Tongue (tissue), 2 donors: ENCODE results near the gene SPTBN4. TPM values are rescaled to one million over a fixed set of nuclear protein-coding genes. Genes with fewer than 3 reads are reported as not detected.
"Not testable (repeated sequence)": the region's sequence is repeated elsewhere in the genome, so short reads cannot be mapped to it uniquely, and the experiment has no call there.

Experiments
- DNase-seq: peaks from one replicate; pipeline ENCODE4 v3.0.0-alpha.2; 2015
- total RNA-seq: library from RNA; depleted of rRNA; stranded (reverse); fragments of >200 nt; gene quantifications from one replicate; pipeline ENCODE4 v1.2.3, GENCODE V29; 2014

The SPTBN4 gene
- total RNA-seq, 1 donor from 2014 or later, result 0.92 TPM

- DNase-seq, result peak; percentile 58
These were observed 63.5 kb downstream of the SPTBN4 start for GRCh38 chr19:40530091-40530901.

DNA sequence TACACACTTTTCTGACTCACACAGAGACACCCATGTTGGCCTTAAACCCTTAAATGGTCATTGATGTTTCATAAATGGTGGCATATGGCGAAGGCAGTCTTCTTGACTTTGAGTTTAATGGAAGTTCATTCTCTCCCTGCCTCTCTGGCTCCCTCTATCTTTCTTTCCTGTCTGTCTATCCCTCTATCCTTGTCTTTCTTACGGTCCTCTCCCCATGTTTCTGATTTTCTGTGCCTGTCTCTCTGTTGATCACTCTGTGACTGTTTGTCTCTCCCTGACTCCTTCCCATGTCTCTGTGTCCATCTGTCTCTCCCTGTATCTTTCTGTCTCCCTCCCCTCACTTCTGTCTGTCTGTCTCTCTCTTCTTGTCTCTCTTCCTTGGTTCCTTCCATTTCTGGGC, 66.7 kb downstream of the SPTBN4 start:
- DNase-seq, result no peak

- DNase-seq, result no peak
These were observed 67.3 kb downstream of the SPTBN4 start for GRCh38 chr19:40534148-40534547.

DNA sequence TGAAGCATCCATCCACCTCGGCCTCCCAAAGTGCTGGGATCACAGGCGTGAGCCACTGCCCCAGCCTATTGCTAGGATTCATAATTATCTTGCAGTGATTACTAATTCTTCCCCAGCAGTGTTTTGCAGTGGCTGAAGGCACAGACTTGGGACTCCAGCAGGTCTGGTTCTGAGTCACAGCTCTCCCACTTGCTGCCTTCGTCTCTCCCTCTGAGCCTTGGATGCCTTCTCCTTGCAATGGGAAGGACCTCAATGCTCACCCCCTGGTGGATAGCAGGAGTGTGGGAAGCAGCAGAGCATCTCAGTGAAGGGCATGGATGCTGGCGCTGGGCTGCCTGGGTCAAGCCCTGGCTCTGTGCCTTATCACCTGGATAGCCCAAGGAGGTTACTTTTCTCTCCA, 72.3 kb downstream of the SPTBN4 start:
- no peak for DNase-seq

GRCh38 chr19:40542202-40542859, 75.5 kb downstream of the SPTBN4 start:
- DNase-seq, result peak; percentile 52

DNA sequence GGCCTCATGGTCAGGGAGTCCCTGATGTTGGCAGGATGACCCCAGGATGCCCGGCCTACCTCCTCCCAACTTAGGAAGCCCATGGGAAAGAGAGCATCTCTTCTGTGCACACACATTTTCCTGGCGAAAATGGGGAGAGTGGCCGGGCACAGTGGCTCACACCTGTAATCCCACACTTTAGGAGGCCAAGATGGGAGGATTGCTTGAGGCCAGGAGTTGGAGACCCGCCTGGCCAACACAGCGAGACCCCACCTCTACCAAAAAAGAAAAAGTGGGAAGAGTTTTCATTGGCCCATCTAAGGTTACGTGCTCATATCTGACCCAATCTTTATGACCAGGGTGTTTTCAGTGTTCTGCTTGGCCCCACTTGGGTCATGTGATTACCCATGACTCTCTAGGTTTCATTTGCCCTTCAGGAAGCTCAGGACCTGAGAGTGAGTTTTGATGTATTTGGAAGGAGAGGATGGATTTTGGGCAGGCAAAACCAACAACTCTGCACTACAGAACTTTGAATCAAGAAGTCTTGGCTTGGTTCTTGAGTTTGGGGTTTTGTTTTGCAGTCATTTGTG, 76.3 kb downstream of the SPTBN4 start:
- no peak for DNase-seq

DNA sequence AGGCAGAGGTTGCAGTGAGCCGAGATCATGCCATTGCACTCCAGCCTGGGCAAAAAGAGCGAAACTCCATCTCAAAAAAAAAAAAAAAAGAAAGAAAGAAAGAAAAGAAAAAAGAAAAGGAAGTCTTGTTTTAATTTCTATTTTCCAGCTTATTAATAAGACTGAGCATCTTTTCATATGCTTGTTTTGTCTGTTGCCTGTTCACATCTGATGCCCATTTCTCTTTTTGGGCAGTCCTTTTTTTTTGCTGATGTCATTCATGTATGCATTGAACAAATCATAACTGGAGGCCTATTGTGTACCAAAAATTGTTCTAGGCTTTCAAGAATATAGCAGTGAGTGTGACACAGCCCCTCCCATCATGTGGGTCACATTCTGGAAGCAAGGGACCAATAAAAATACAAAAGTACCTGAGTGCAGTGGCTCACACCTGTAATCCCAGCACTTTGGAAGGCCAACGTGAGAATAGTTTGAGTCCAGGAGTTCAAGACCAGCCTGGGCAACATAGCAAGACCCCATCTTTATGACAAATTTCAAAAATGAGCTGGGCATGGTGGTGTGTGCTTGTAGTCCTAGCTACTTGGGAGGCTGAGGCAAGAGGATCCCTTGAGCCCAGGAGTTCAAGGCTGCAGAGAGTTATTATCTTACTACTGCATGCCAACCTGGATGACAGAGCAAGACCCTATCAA, 79.5 kb downstream of the SPTBN4 start:
- not testable (repeated sequence) for DNase-seq

GRCh38 chr19:40547190-40547589, 80.4 kb downstream of the SPTBN4 start:
- not testable (repeated sequence) for DNase-seq

DNA sequence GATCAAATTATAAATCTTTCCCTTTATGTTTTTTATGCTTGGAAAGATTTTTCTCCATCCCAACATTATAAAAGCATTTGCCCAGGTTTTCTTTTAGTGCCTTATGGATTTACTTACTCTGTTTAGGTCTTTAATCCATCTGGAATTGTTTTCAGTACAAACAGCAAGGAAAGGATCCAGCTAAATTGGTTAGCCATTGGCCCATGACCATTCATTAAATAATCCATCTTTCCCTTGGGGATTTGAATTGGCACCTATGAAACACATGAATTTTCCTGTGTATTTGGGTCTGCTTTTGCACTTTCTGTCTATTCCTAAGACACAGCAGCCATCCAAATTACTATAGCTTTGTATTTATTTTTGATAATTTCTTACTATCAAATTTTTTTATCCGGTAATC, 81.0 kb downstream of the SPTBN4 start:
- no peak for DNase-seq

- DNase-seq, result peak; percentile 71
These were observed 82.4 kb downstream of the SPTBN4 start for GRCh38 chr19:40549007-40549708.

DNA sequence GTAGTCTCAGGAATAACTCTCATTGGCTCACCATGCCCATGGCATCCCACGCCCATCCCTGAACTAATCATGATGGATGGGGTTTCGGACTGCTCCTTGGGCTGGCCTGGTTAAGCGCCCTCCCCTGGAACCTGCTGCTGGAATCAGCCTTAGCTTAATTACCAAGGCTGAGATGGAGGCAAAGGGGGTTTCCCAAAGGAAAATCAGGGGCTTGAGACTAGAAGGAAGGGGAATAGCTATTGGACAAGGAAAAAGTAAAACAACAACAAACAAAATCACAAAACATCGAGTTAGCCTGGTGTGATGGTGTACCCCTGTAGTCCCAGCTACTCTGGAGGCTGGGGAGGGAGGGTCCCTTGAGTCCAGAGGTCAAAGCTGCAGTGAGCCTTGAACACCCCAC, 84.2 kb downstream of the SPTBN4 start:
- no peak for DNase-seq

DNA sequence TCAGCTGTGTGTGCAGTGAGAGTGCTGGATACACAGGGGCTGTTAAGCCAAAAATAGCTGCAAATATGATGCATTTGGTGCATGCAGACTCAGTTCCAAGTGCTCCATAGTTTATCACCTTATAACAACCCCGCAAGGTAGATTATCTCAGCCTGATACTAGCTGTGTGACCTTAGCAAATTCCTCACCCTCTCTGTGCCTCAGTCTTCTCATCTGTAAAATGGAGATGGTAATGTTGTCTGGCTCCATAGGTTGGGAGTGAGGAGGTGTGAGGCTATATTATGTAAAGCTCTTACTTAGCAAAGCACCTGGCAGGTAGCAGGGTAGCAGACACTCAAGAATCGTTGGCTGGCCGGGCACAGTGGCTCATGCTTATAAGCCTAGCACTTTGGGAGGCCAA, 86.0 kb downstream of the SPTBN4 start:
- no peak for DNase-seq

DNA sequence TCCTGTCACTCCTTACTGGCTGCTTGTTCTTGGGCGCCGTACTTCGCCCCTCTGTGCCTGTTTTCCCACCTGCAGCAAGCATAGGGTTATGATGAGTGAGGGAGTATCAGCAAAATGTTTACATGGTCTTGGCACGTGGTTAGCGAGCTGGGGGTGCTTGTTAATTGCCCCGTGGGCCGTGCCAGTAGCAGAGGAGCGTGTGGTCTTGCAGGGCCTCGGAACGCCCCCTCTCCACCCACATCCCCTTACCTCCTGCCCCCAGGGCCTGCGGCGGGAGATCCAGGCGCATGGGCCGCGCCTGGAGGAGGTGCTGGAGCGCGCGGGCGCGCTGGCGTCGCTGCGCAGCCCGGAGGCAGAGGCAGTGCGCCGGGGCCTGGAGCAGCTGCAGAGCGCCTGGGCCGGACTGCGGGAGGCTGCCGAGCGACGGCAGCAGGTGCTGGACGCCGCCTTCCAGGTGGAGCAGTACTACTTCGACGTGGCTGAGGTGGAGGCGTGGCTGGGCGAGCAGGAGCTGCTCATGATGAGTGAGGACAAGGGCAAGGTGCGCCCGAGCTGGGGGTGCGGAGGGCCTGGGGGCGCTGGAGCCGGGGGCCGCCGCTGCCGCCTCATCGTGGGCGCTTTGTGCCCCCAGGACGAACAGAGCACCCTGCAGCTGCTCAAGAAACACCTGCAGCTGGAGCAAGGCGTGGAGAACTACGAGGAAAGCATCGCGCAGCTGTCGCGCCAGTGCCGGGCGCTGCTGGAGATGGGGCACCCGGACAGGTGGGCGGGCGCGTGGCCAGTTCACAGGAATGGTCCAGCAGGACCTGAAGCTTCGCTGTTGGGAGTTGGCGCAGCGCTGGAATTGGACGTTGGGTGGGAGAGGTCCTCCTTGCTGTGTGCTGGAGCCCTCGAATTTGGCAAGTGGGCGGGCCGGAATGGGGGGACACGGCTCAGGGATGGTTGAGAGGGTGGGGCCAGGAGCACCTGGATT, 87.4 kb downstream of the SPTBN4 start:
- peak; percentile 50 for DNase-seq

GRCh38 chr19:40555978-40556689, 89.3 kb downstream of the SPTBN4 start:
- no peak for DNase-seq

DNA sequence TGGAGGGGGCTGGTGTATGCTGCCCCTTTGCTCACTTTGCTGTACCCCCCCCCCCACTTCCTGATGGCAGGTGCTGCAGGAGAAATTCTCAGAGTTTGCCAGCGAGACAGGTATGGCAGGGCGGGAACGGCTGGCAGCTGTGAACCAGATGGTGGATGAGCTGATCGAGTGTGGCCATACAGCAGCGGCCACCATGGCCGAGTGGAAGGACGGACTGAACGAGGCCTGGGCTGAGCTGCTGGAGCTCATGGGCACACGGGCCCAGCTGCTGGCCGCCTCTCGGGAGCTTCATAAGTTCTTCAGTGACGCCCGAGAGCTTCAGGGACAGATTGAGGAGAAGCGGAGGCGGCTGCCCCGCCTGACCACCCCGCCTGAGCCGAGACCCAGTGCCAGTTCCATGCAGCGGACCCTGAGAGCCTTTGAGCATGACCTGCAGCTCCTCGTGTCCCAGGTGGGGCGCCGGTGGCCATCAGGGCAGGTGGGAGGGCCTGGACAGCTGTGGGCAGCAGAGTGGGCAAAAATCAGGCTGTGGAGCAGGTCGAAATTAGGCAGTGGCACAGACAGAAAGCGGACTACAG, 90.2 kb downstream of the SPTBN4 start:
- no peak for DNase-seq

DNA sequence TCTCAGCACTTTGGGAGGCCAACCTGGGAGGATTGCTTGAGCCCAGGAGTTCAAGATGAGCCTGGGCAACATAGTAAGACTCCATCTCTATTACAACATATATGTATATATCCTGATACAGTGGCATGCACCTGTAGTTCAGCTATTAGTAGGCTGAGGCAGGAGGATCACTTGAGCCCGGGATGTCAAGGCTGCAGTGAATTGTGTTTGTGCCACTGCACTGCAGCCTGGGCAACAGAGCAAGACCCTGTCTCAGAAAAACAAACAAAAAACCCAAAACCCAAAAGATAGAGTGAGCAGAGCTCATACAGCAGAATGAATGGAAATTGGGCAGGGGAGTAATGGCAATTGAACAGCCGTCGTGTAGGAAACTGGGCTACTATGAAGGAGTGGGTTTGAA, 92.6 kb downstream of the SPTBN4 start:
- no peak for DNase-seq

DNA sequence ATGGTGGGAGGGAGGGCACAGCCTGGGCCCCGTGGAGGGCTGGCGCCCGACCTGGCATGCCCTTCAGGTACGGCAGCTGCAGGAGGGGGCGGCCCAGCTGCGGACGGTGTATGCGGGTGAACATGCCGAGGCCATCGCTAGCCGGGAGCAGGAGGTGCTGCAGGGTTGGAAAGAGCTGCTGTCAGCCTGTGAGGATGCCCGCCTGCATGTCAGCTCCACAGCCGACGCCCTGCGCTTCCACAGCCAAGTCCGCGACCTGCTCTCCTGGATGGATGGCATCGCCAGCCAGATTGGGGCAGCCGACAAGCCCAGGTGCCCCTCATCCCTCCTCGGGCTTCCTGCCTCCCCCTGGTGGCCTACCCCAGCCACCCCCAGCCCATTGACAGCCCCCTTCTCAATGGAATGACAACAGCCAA, 93.3 kb downstream of the SPTBN4 start:
- DNase-seq, result no peak

DNA sequence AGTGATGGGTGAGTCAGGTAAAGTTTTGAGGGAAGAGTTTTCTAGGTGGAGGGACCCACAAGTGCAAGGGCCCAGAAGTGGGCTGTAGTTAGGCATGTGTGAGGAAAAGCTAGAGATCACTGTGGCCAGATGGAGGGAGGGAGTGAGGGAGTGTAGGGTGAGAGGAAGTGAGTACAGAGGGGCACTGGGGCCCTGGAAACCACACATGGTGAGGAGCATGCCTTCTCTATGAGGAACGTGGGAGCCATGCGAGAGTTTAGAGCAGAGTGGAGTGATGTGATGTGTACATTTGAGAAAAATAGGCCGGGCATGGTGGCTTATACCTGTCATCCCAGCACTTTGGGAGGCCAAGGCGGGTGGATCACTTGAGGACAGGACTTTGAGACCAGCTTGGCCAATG, 95.1 kb downstream of the SPTBN4 start:
- DNase-seq, result no peak

DNA sequence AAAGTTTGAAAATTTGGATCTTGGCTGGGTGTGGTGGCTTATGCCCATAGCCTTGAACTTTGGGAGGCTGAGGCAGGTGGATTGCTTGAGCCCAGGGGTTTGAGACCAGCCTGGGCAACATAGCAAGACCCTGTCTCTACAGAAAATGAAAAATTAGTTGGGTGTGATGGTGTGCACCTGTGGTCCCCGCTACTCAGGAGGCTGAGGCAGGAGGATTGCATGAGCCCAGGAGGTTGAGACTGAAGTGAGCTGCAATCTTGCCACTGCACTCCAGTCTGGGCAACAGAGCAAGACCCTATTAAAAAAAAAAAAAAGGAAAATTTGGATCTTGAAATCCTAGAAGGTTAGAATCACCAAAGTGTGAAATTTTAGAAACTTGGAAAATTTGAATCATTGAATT, 97.7 kb downstream of the SPTBN4 start:
- not testable (repeated sequence) for DNase-seq

DNA sequence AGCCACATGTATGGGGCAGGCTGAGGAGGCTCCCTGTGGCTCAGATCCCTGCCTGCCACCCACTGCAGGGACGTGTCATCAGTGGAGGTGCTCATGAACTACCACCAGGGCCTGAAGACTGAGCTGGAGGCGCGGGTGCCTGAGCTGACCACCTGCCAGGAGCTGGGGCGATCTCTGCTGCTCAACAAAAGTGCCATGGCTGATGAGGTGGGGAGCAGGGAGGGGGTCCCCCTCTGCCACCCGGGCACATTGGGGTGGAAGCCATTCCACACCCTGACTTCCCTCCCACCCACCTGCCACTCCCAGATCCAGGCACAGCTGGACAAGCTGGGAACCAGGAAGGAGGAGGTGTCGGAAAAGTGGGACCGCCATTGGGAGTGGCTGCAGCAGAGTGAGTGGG, 98.6 kb downstream of the SPTBN4 start:
- no peak for DNase-seq
